Stimulated activated CD8-positive, alpha-beta memory T cell treated with anti-CD3 and anti-CD28 coated beads, Interleukin-4, amount 100 ng/mL, for 24 hours (primary cell): ENCODE results near the gene CDC42BPG.
A peak's percentile ranks its signal among the peaks of the same experiment; 100 is the strongest.

Source experiments
- DNase-seq: peaks from one replicate; pipeline ENCODE4 v3.0.0-alpha.2; 2020; ENCODE audit warnings: low read depth

Gene CDC42BPG

GRCh38 chr11:64878494-64879243, 34.2 kb upstream of the CDC42BPG start, which contains the start of gene EHD1:
EHD1 (minus strand) TSS chr11:64878621; CDS start chr11:64878464, 157 bp downstream.
- peak; percentile 99 for DNase-seq

- DNase-seq = no peak
Observed at GRCh38 chr11:64878223-64878493, 33.7 kb upstream of the CDC42BPG start.

GRCh38 chr11:64877390-64878222, 33.2 kb upstream of the CDC42BPG start:
- DNase-seq = no peak

GRCh38 chr11:64876835-64877341, 32.4 kb upstream of the CDC42BPG start:
- DNase-seq = no peak

- no peak for DNase-seq
Observed at GRCh38 chr11:64876229-64876750, 31.8 kb upstream of the CDC42BPG start.

GRCh38 chr11:64875369-64876228, 31.1 kb upstream of the CDC42BPG start:
- no peak for DNase-seq

- no peak for DNase-seq
Observed at GRCh38 chr11:64874308-64875240, 30.1 kb upstream of the CDC42BPG start.

GRCh38 chr11:64872790-64873488, 28.5 kb upstream of the CDC42BPG start:
- DNase-seq = no peak

GRCh38 chr11:64871492-64871891, 27.0 kb upstream of the CDC42BPG start:
- DNase-seq = no peak

- DNase-seq = no peak
Observed at GRCh38 chr11:64870893-64871466, 26.5 kb upstream of the CDC42BPG start.

GRCh38 chr11:64870176-64870892, 25.9 kb upstream of the CDC42BPG start:
- DNase-seq = no peak

- no peak for DNase-seq
Observed at GRCh38 chr11:64869571-64870175, 25.2 kb upstream of the CDC42BPG start.

- no peak for DNase-seq
Observed at GRCh38 chr11:64868904-64869570, 24.6 kb upstream of the CDC42BPG start.

GRCh38 chr11:64867748-64868462, 23.5 kb upstream of the CDC42BPG start:
- DNase-seq = no peak

- DNase-seq = no peak
Observed at GRCh38 chr11:64866173-64866491, 21.7 kb upstream of the CDC42BPG start.

GRCh38 chr11:64865286-64866172, 21.1 kb upstream of the CDC42BPG start:
- no peak for DNase-seq
